Prostate gland (tissue), 2 donors: Measurements from ENCODE around the gene NEK9. TPM values are rescaled to one million over a fixed set of nuclear protein-coding genes. Genes with fewer than 3 reads are reported as not detected.
A peak's percentile ranks its signal among the peaks of the same experiment; 100 is the strongest.

ENCODE experiments used
- DNase-seq: peaks from one replicate; pipeline ENCODE4 v3.0.0-alpha.2; 2019; ENCODE audit warnings: low spot score
- H3K27ac ChIP-seq, 2 donors: fragments of 200-600 bp; sonication (generic); 2 replicates each; pipeline ENCODE4 v1.5.1; 2017 to 2019
- H3K27me3 ChIP-seq: fragments of 200-600 bp; sonication (generic); replicated peaks from 2 replicates; pipeline ENCODE4 v1.5.1; 2019; ENCODE audit not compliant: insufficient read depth
- H3K36me3 ChIP-seq, 2 donors: fragments of 200-600 bp; sonication (generic); 1 replicate in 1 of 2; 2 replicates in 1 of 2; pipeline versions ENCODE4 v1.5.1 to v1.8.1; 2017 to 2019
- H3K4me1 ChIP-seq: fragments of 200-600 bp; sonication (generic); replicated peaks from 2 replicates; pipeline ENCODE4 v1.5.1; 2019
- H3K4me3 ChIP-seq, 2 donors: fragments of 200-600 bp; sonication (generic); 2 replicates each; pipeline ENCODE4 v1.5.1; 2017 to 2019
- H3K9me3 ChIP-seq: fragments of 200-600 bp; sonication (generic); 2 replicates; pipeline ENCODE4 v1.5.1; 2017
- CTCF ChIP-seq, 4 experiments: fragments of 200-600 bp in 2 of 4; fragments of 450-650 bp in 2 of 4; sonication (generic) in 2 of 4; IDR thresholded peaks; 1 replicate in 3 of 4; 2 replicates in 1 of 4; pipeline ENCODE4 v1.5.1; 2016 to 2019; ENCODE audit warnings: antibody characterized with exemption in 4 of 4, mild to moderate bottlenecking in 2 of 4, moderate library complexity in 2 of 4
- POLR2A ChIP-seq: fragments of 450-650 bp; IDR thresholded peaks from one replicate; pipeline ENCODE4 v1.6.1; 2016; ENCODE audit warnings: antibody characterized with exemption, mild to moderate bottlenecking
- POLR2AphosphoS5 ChIP-seq: sonication (generic); formaldehyde crosslinking; IDR thresholded peaks from one replicate; pipeline ENCODE4 v1.6.1; 2017; ENCODE audit warnings: antibody characterized with exemption
- WGBS: methylation state at CpG from one replicate; pipeline ENCODE4 v1.1.5; 2018; 5-methylcytosine and 5-hydroxymethylcytosine counted together
- intact Hi-C: fragments of 100-400 bp; cut with DNase I; formaldehyde crosslinking; loops from one replicate; pipeline ENCODE4 v1.14.2; 2022
- total RNA-seq, 2 donors: library from RNA; depleted of rRNA; stranded (reverse); fragments of >200 nt; gene quantifications; one replicate each; pipeline ENCODE4 v1.1.0, GENCODE V29; 2016

The NEK9 gene
- total RNA-seq, 2 donors from 2014 or later, result 59.5 to 89.8 TPM

- Histone ChIP-seq H3K27ac (no peak overlapping the region), H3K4me3 (no peak overlapping the region), H3K9me3 (no peaks in the 10 kb centered on the region), H3K27me3 (no peaks in the 10 kb centered on the region), H3K4me1 (no peaks in the 10 kb centered on the region), H3K36me3 (no peaks in the 10 kb centered on the region)
- TF ChIP-seq CTCF (IDR thresholded peaks at IDR 0.05) (no peak), POLR2A (no peak), POLR2AphosphoS5 (no peak)
- intact Hi-C loops, result no loop called here
- 72% methylated on average over 2 of the region's 2 CpGs for WGBS
- DNase-seq, result no peak
Measured at GRCh38 chr14:75150150-75150549, 23.3 kb upstream of the NEK9 start.

- no peaks in the 10 kb centered on the region for H3K27me3 ChIP-seq
- no peaks in the 10 kb centered on the region for H3K36me3 ChIP-seq
- peak; percentile 67 for DNase-seq
- peak overlapping the region; percentile 55 to 69 for H3K27ac ChIP-seq
- H3K4me1 ChIP-seq, result peaks cover 6% of the 10 kb centered on the region
- H3K4me3 ChIP-seq, result no peak overlapping the region
- intact Hi-C loops, result no loop called here
- TF ChIP-seq POLR2A (no peak), CTCF (IDR thresholded peaks at IDR 0.05) (peak in 2 of 4 experiments; percentile 34 to 40), POLR2AphosphoS5 (peak; percentile 56)
- 45% methylated on average over 13 of the region's 13 CpGs for WGBS
- H3K9me3 ChIP-seq, result no peaks in the 10 kb centered on the region
Measured at GRCh38 chr14:75147423-75148071, 20.7 kb upstream of the NEK9 start.

GRCh38 chr14:75144944-75145343 is 18.1 kb upstream of the NEK9 start:
- 85% methylated on average over 5 of the region's 5 CpGs for WGBS
- Histone ChIP-seq H3K36me3 (no peaks in the 10 kb centered on the region), H3K9me3 (no peaks in the 10 kb centered on the region), H3K4me3 (no peak overlapping the region), H3K27ac (no peak overlapping the region), H3K27me3 (no peaks in the 10 kb centered on the region), H3K4me1 (peaks cover 10% of the 10 kb centered on the region)
- no peak for DNase-seq
- intact Hi-C loops, result no loop called here
- TF ChIP-seq CTCF (IDR thresholded peaks at IDR 0.05) (no peak), POLR2A (no peak), POLR2AphosphoS5 (no peak)

GRCh38 chr14:75143761-75144527 is 17.1 kb upstream of the NEK9 start:
- Histone ChIP-seq H3K4me1 (peaks cover 10% of the 10 kb centered on the region), H3K27ac (no peak overlapping the region), H3K4me3 (no peak overlapping the region), H3K36me3 (no peaks in the 10 kb centered on the region), H3K9me3 (no peaks in the 10 kb centered on the region), H3K27me3 (no peaks in the 10 kb centered on the region)
- no peak for TF ChIP-seq POLR2A
- TF ChIP-seq CTCF (IDR thresholded peaks at IDR 0.05), result no peak
- TF ChIP-seq POLR2AphosphoS5, result no peak
- intact Hi-C loops, result no loop called here
- no peak for DNase-seq
- 78% methylated on average over 9 of the region's 9 CpGs for WGBS
